ENCODE results near the gene HS6ST3.

GRCh38 chr13:96671073-96671472 lies 581.2 kb downstream of the HS6ST3 start:
- TF ChIP-seq CTCF (IDR thresholded peaks at IDR 0.05) (no peak), POLR2A (IDR thresholded peaks at IDR 0.05) (no peak), POLR2AphosphoS5 (IDR thresholded peaks at IDR 0.05) (no peak)

Data from transverse colon (tissue), 4 donors.